Glutamatergic neuron (in vitro differentiated cells): ENCODE results near the gene AICDA. TPM values are rescaled to one million over a fixed set of nuclear protein-coding genes. Genes with fewer than 3 reads are reported as not detected.

Experiments used
- DNase-seq: peaks from one replicate; pipeline ENCODE4 v3.0.0; 2022
- H3K27ac Mint-ChIP-seq: one replicate; pipeline ENCODE4 v1.8.0; 2020; ENCODE audit warnings: mild to moderate bottlenecking, mixed read lengths, inconsistent platforms; ENCODE audit not compliant: unreplicated experiment
- H3K27me3 Mint-ChIP-seq: one replicate; pipeline ENCODE4 v1.8.0; 2020; ENCODE audit warnings: mild to moderate bottlenecking, moderate library complexity, mixed read lengths, inconsistent platforms; ENCODE audit not compliant: unreplicated experiment
- H3K36me3 Mint-ChIP-seq: one replicate; pipeline ENCODE4 v1.8.0; 2020; ENCODE audit warnings: mild to moderate bottlenecking, mixed read lengths, inconsistent platforms; ENCODE audit not compliant: unreplicated experiment
- H3K4me1 Mint-ChIP-seq: one replicate; pipeline ENCODE4 v1.8.0; 2020; ENCODE audit warnings: mild to moderate bottlenecking, low read depth, mixed read lengths, inconsistent platforms; ENCODE audit not compliant: unreplicated experiment
- H3K4me3 Mint-ChIP-seq: one replicate; pipeline ENCODE4 v1.8.0; 2020; ENCODE audit warnings: mild to moderate bottlenecking, mixed read lengths, inconsistent platforms; ENCODE audit not compliant: unreplicated experiment
- H3K9me3 Mint-ChIP-seq: one replicate; pipeline ENCODE4 v1.8.0; 2020; ENCODE audit warnings: mild to moderate bottlenecking, moderate library complexity, mixed read lengths, inconsistent platforms; ENCODE audit not compliant: unreplicated experiment
- CTCF ChIP-seq: fragments of 200-600 bp; sonication (generic); IDR thresholded peaks from one replicate; pipeline ENCODE4 v1.5.0; 2021; ENCODE audit not compliant: partially characterized antibody, unreplicated experiment
- total RNA-seq: library from RNA; stranded (reverse); fragmentation: NEBNext Ultra II Directional; extraction: Animal tissue kit (Norgen Biotek cat#: 25700); gene quantifications from one replicate; pipeline ENCODE4 v1.2.1, GENCODE V29; 2021; ENCODE audit not compliant: unreplicated experiment

Gene AICDA
- total RNA-seq, 1 donor from 2014 or later = not detected

DNA sequence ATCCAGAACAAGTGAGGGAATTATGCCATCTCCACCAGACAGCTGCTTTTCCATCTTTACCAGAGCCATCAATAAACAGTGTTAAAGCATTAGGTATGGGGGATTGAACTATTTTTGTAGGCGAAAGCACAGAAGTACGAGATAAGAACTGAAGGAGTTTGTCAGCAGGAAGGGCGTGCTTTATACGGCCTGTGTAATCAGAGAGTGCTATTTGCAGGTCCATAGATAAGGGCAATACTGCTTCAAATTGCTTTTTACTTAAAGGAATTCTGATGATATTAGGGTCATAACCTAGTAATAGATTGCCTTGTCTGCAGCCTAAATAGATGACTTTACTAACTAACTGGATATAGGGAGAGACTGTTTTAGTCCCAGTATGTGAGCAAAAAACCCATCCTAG lies 51.6 kb downstream of the AICDA start:
- peaks cover 5% of the 10 kb centered on the region for H3K9me3 Mint-ChIP-seq
- H3K4me3 Mint-ChIP-seq = no peak overlapping the region
- no peak for TF ChIP-seq CTCF
- no peak for DNase-seq
- no peaks in the 10 kb centered on the region for H3K4me1 Mint-ChIP-seq
- no peak overlapping the region for H3K27ac Mint-ChIP-seq
- H3K36me3 Mint-ChIP-seq = peaks cover 5% of the 10 kb centered on the region
- H3K27me3 Mint-ChIP-seq = no peaks in the 10 kb centered on the region

GRCh38 chr12:8559676-8560075 lies 53.0 kb downstream of the AICDA start:
- no peak for DNase-seq
- Mint-ChIP-seq H3K36me3 (peaks cover 5% of the 10 kb centered on the region), H3K27me3 (no peaks in the 10 kb centered on the region), H3K4me1 (no peaks in the 10 kb centered on the region), H3K9me3 (peaks cover 5% of the 10 kb centered on the region), H3K4me3 (no peak overlapping the region), H3K27ac (no peak overlapping the region)
- TF ChIP-seq CTCF = no peak

DNA sequence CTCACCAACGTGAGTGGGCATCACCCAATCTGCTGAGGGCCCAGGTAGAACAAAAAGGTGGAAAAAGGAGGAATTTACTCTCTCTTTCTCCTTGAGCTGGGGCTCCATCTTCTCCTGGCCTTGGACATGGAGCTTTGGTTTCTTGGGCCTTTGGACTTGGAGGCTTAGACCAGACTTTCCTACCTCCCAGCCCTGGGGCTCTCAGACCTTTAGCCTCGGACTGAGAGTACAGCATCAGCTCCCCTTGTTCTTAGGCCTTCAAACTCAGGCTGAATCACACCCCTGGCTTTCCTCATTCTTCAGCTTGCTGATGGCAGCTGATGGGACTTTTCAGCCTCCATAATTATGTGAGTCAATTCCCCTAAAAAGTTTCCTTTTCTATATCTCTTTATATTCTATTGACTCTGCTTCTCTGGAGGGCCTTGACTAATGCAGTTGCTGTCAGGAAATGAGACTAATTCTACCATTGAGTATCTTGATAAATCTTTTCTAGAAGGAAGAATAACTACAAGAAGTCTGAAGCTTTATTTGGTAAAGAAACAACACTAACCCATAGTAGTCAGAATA lies 56.0 kb downstream of the AICDA start:
- no peak overlapping the region for H3K27ac Mint-ChIP-seq
- no peaks in the 10 kb centered on the region for H3K27me3 Mint-ChIP-seq
- H3K36me3 Mint-ChIP-seq = no peaks in the 10 kb centered on the region
- no peak for TF ChIP-seq CTCF
- no peaks in the 10 kb centered on the region for H3K4me1 Mint-ChIP-seq
- H3K9me3 Mint-ChIP-seq = no peaks in the 10 kb centered on the region
- DNase-seq = no peak
- H3K4me3 Mint-ChIP-seq = no peak overlapping the region

GRCh38 chr12:8554451-8555195 lies 58.0 kb downstream of the AICDA start:
- H3K4me1 Mint-ChIP-seq = no peaks in the 10 kb centered on the region
- TF ChIP-seq CTCF = no peak
- no peaks in the 10 kb centered on the region for H3K9me3 Mint-ChIP-seq
- H3K36me3 Mint-ChIP-seq = no peaks in the 10 kb centered on the region
- H3K27ac Mint-ChIP-seq = no peak overlapping the region
- no peak overlapping the region for H3K4me3 Mint-ChIP-seq
- no peaks in the 10 kb centered on the region for H3K27me3 Mint-ChIP-seq
- DNase-seq = no peak

DNA sequence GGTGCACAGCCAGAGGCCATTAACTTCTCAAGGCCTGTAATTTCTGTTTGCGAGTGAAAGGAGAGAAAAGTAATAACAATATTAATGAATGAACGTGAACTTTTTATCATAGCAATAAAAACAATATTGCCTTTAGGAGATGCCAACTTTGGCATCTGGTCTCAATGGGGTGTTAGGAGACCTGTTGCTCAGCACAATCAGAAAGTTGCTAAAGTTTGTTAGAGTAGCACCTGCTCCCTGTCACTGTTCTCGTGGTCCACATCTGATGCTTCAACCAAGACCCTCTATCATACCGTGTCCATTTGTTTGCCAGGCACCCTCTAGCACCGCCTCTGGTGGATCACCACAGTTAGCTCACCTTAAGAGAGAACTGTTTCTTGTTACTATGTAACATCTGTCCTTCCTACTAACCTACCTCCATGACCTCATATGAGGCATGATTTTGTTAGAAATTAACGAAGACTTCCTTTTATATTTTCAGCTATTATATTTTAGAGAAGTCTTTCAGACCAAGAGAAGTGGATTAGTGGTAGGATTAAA lies 59.5 kb downstream of the AICDA start:
- Mint-ChIP-seq H3K27ac (no peak overlapping the region), H3K36me3 (no peaks in the 10 kb centered on the region), H3K27me3 (no peaks in the 10 kb centered on the region), H3K4me3 (no peak overlapping the region), H3K9me3 (no peaks in the 10 kb centered on the region), H3K4me1 (no peaks in the 10 kb centered on the region)
- no peak for TF ChIP-seq CTCF
- DNase-seq = no peak
